Measurements from ENCODE around the gene CCNL2.
"Not testable (repeated sequence)": the region's sequence is repeated elsewhere in the genome, so short reads cannot be mapped to it uniquely, and the experiment has no call there.

CCNL2 gene

GRCh38 chr1:1419363-1419812, 20.3 kb upstream of the CCNL2 start:
- no CpG with 5 or more reads among the region's 21 CpGs for WGBS (ENCODE audit: insufficient coverage, insufficient read length)
- Histone ChIP-seq H3K27me3 (ENCODE audit: control insufficient read depth, insufficient read depth, low read length) (no peaks in the 10 kb centered on the region), H3K9me3 (ENCODE audit: control insufficient read depth, insufficient read depth, low read length) (no peaks in the 10 kb centered on the region), H3K27ac (ENCODE audit: low read length) (no peak overlapping the region), H3K36me3 (ENCODE audit: control insufficient read depth, insufficient read depth, low read length) (no peaks in the 10 kb centered on the region; the same call in 1 of the 2 replicates), H3K4me3 (ENCODE audit: low read length) (no peak overlapping the region), H3K4me1 (ENCODE audit: control insufficient read depth, insufficient read depth, low read length) (peaks cover 12% of the 10 kb centered on the region)
- DNase-seq (ENCODE audit: low read depth, low spot score), result no peak

GRCh38 chr1:1418464-1419362, 19.6 kb upstream of the CCNL2 start:
- H3K27me3 ChIP-seq (ENCODE audit: control insufficient read depth, insufficient read depth, low read length), result no peaks in the 10 kb centered on the region
- no CpG with 5 or more reads among the region's 26 CpGs for WGBS (ENCODE audit: insufficient coverage, insufficient read length)
- no peak for DNase-seq (ENCODE audit: low read depth, low spot score)
- H3K4me3 ChIP-seq (ENCODE audit: low read length), result no peak overlapping the region
- H3K9me3 ChIP-seq (ENCODE audit: control insufficient read depth, insufficient read depth, low read length), result no peaks in the 10 kb centered on the region
- no peak overlapping the region for H3K27ac ChIP-seq (ENCODE audit: low read length)
- peaks cover 12% of the 10 kb centered on the region for H3K4me1 ChIP-seq (ENCODE audit: control insufficient read depth, insufficient read depth, low read length)
- H3K36me3 ChIP-seq (ENCODE audit: control insufficient read depth, insufficient read depth, low read length), result no peaks in the 10 kb centered on the region; the same call in 1 of the 2 replicates

- H3K4me3 ChIP-seq (ENCODE audit: low read length); H3K9me3 ChIP-seq (ENCODE audit: control insufficient read depth, insufficient read depth, low read length); H3K27ac ChIP-seq (ENCODE audit: low read length); H3K36me3 ChIP-seq (ENCODE audit: control insufficient read depth, insufficient read depth, low read length); DNase-seq (ENCODE audit: low read depth, low spot score); H3K27me3 ChIP-seq (ENCODE audit: control insufficient read depth, insufficient read depth, low read length): not testable (repeated sequence)
- no CpG with 5 or more reads among the region's 25 CpGs for WGBS (ENCODE audit: insufficient coverage, insufficient read length)
- H3K4me1 ChIP-seq (ENCODE audit: control insufficient read depth, insufficient read depth, low read length), result peaks cover 12% of the 10 kb centered on the region
Observed at GRCh38 chr1:1417825-1418463, 18.8 kb upstream of the CCNL2 start.

- no CpG with 5 or more reads among the region's 5 CpGs for WGBS (ENCODE audit: insufficient coverage, insufficient read length)
- not testable (repeated sequence) for DNase-seq (ENCODE audit: low read depth, low spot score); H3K27ac ChIP-seq (ENCODE audit: low read length); H3K36me3 ChIP-seq (ENCODE audit: control insufficient read depth, insufficient read depth, low read length); H3K27me3 ChIP-seq (ENCODE audit: control insufficient read depth, insufficient read depth, low read length); H3K9me3 ChIP-seq (ENCODE audit: control insufficient read depth, insufficient read depth, low read length); H3K4me3 ChIP-seq (ENCODE audit: low read length)
- H3K4me1 ChIP-seq (ENCODE audit: control insufficient read depth, insufficient read depth, low read length), result peaks cover 10% of the 10 kb centered on the region
Observed at GRCh38 chr1:1417396-1417795, 18.3 kb upstream of the CCNL2 start.

GRCh38 chr1:1415751-1416150, 16.6 kb upstream of the CCNL2 start:
- Histone ChIP-seq H3K4me1 (ENCODE audit: control insufficient read depth, insufficient read depth, low read length) (0 out of 2 replicates have a peak, but pooled peaks cover 3% of the 10 kb centered on the region), H3K9me3 (ENCODE audit: control insufficient read depth, insufficient read depth, low read length) (no peaks in the 10 kb centered on the region), H3K27me3 (ENCODE audit: control insufficient read depth, insufficient read depth, low read length) (no peaks in the 10 kb centered on the region), H3K36me3 (ENCODE audit: control insufficient read depth, insufficient read depth, low read length) (no peaks in the 10 kb centered on the region; the same call in 1 of the 2 replicates), H3K27ac (ENCODE audit: low read length) (no peak overlapping the region), H3K4me3 (ENCODE audit: low read length) (no peak overlapping the region)
- WGBS (ENCODE audit: insufficient coverage, insufficient read length), result no CpG with 5 or more reads among the region's 13 CpGs
- no peak for DNase-seq (ENCODE audit: low read depth, low spot score)

GRCh38 chr1:1412311-1412902, 13.3 kb upstream of the CCNL2 start:
- H3K4me3 ChIP-seq (ENCODE audit: low read length); H3K4me1 ChIP-seq (ENCODE audit: control insufficient read depth, insufficient read depth, low read length); H3K36me3 ChIP-seq (ENCODE audit: control insufficient read depth, insufficient read depth, low read length); DNase-seq (ENCODE audit: low read depth, low spot score); H3K27ac ChIP-seq (ENCODE audit: low read length); H3K9me3 ChIP-seq (ENCODE audit: control insufficient read depth, insufficient read depth, low read length); H3K27me3 ChIP-seq (ENCODE audit: control insufficient read depth, insufficient read depth, low read length): not testable (repeated sequence)
- WGBS (ENCODE audit: insufficient coverage, insufficient read length), result no CpG with 5 or more reads among the region's 11 CpGs

- Histone ChIP-seq H3K4me3 (ENCODE audit: low read length) (no peak overlapping the region), H3K27ac (ENCODE audit: low read length) (no peak overlapping the region), H3K4me1 (ENCODE audit: control insufficient read depth, insufficient read depth, low read length) (no peaks in the 10 kb centered on the region), H3K27me3 (ENCODE audit: control insufficient read depth, insufficient read depth, low read length) (no peaks in the 10 kb centered on the region), H3K36me3 (ENCODE audit: control insufficient read depth, insufficient read depth, low read length) (no peaks in the 10 kb centered on the region), H3K9me3 (ENCODE audit: control insufficient read depth, insufficient read depth, low read length) (no peaks in the 10 kb centered on the region)
- no peak for DNase-seq (ENCODE audit: low read depth, low spot score)
- WGBS (ENCODE audit: insufficient coverage, insufficient read length), result no CpG with 5 or more reads among the region's 13 CpGs
Observed at GRCh38 chr1:1411626-1412025, 12.5 kb upstream of the CCNL2 start.

GRCh38 chr1:1410238-1410637, 11.1 kb upstream of the CCNL2 start:
- not testable (repeated sequence) for H3K4me1 ChIP-seq (ENCODE audit: control insufficient read depth, insufficient read depth, low read length); H3K27me3 ChIP-seq (ENCODE audit: control insufficient read depth, insufficient read depth, low read length); H3K4me3 ChIP-seq (ENCODE audit: low read length); DNase-seq (ENCODE audit: low read depth, low spot score); H3K36me3 ChIP-seq (ENCODE audit: control insufficient read depth, insufficient read depth, low read length); H3K27ac ChIP-seq (ENCODE audit: low read length); H3K9me3 ChIP-seq (ENCODE audit: control insufficient read depth, insufficient read depth, low read length)
- no CpG with 5 or more reads among the region's 8 CpGs for WGBS (ENCODE audit: insufficient coverage, insufficient read length)

GRCh38 chr1:1407636-1408318, 8.6 kb upstream of the CCNL2 start:
- WGBS (ENCODE audit: insufficient coverage, insufficient read length), result no CpG with 5 or more reads among the region's 41 CpGs
- Histone ChIP-seq H3K4me3 (ENCODE audit: low read length) (peak overlapping the region; percentile 92), H3K4me1 (ENCODE audit: control insufficient read depth, insufficient read depth, low read length) (no peaks in the 10 kb centered on the region), H3K36me3 (ENCODE audit: control insufficient read depth, insufficient read depth, low read length) (peaks cover 8% of the 10 kb centered on the region), H3K9me3 (ENCODE audit: control insufficient read depth, insufficient read depth, low read length) (no peaks in the 10 kb centered on the region), H3K27ac (ENCODE audit: low read length) (no peak overlapping the region), H3K27me3 (ENCODE audit: control insufficient read depth, insufficient read depth, low read length) (no peaks in the 10 kb centered on the region)
- DNase-seq (ENCODE audit: low read depth, low spot score), result no peak
